DND-41 (cell line): ENCODE measurements around the gene AP4M1.

ENCODE experiments used
- ATAC-seq: fragments of 200-7000 bp; cut with Tn5 transposase; 3 replicates; pipeline ENCODE4 v1.9.1; 2021; ENCODE audit warnings: low read depth; ENCODE audit not compliant: insufficient read depth
- DNase-seq: peaks from one replicate; pipeline ENCODE4 v3.0.0-alpha.2; 2020
- H2AFZ ChIP-seq: 2 replicates; pipeline ENCODE4 v1.6.0; 2012; ENCODE audit warnings: low read depth, low read length
- H3K27ac ChIP-seq: 2 replicates; pipeline ENCODE4 v1.5.1; 2012; ENCODE audit warnings: low read length, inconsistent platforms
- H3K27me3 ChIP-seq: fragments of 200-600 bp; sonication (generic); 2 replicates; pipeline ENCODE4 v1.6.0; 2012; ENCODE audit warnings: low read length, mild to moderate bottlenecking, inconsistent platforms; ENCODE audit not compliant: insufficient read depth, poor library complexity
- H3K36me3 ChIP-seq: 2 replicates; pipeline ENCODE4 v1.5.1; 2012; ENCODE audit warnings: low read length, inconsistent platforms; ENCODE audit not compliant: insufficient read depth
- H3K4me1 ChIP-seq: 2 replicates; pipeline ENCODE4 v1.5.1; 2012; ENCODE audit warnings: mild to moderate bottlenecking, low read length; ENCODE audit not compliant: insufficient read depth
- H3K4me2 ChIP-seq: 2 replicates; pipeline ENCODE4 v1.6.0; 2012; ENCODE audit warnings: mild to moderate bottlenecking, moderate library complexity, low read length, inconsistent platforms; ENCODE audit not compliant: insufficient read depth
- H3K4me3 ChIP-seq, 2 experiments: fragments of 200-600 bp in 1 of 2; shearing (Covaris generic) in 1 of 2; 2 replicates each; pipeline ENCODE4 v1.5.1; 2012 to 2016; ENCODE audit warnings: inconsistent platforms in 2 of 2, low read length in 2 of 2, mild to moderate bottlenecking in 2 of 2, low read depth in 1 of 2, moderate library complexity in 1 of 2
- H3K79me2 ChIP-seq: 2 replicates; pipeline ENCODE4 v1.6.0; 2012; ENCODE audit warnings: low read length, inconsistent platforms; ENCODE audit not compliant: insufficient read depth
- H3K9ac ChIP-seq: 2 replicates; pipeline ENCODE4 v1.6.0; 2012; ENCODE audit warnings: low read depth, mild to moderate bottlenecking, inconsistent platforms, low read length, moderate library complexity
- H3K9me3 ChIP-seq: 2 replicates; pipeline ENCODE4 v1.5.1; 2012; ENCODE audit warnings: low read length, moderate library complexity, mild to moderate bottlenecking, inconsistent platforms; ENCODE audit not compliant: insufficient read depth, severe bottlenecking
- H4K20me1 ChIP-seq: 2 replicates; pipeline ENCODE4 v1.6.0; 2012; ENCODE audit warnings: low read length; ENCODE audit not compliant: insufficient read depth
- EZH2 ChIP-seq: IDR thresholded peaks from 3 replicates; pipeline ENCODE4 v1.6.1; 2012; ENCODE audit warnings: borderline replicate concordance, low read depth, mild to moderate bottlenecking, moderate library complexity, low read length, inconsistent platforms; ENCODE audit not compliant: severe bottlenecking
- TF ChIP-seq, protein P1 (sequence below): IDR thresholded peaks from 2 replicates; pipeline ENCODE4 v1.5.1; 2012; ENCODE audit warnings: borderline replicate concordance, low read length, moderate library complexity, mild to moderate bottlenecking; ENCODE audit not compliant: poor library complexity, severe bottlenecking; ENCODE audit errors: extremely low read depth

Gene AP4M1

GRCh38 chr7:100132126-100132525 is 30.7 kb downstream of the AP4M1 start:
- H3K9ac ChIP-seq: no peak overlapping the region
- H3K4me1 ChIP-seq: peaks cover 26% of the 10 kb centered on the region
- no peak overlapping the region for H2AFZ ChIP-seq
- no peaks in the 10 kb centered on the region for H3K27me3 ChIP-seq
- H3K4me2 ChIP-seq: no peak overlapping the region
- no peak overlapping the region for H3K4me3 ChIP-seq
- peaks cover 2% of the 10 kb centered on the region; the same call in 1 of the 2 replicates for H3K79me2 ChIP-seq
- no peak overlapping the region for H3K27ac ChIP-seq
- no peaks in the 10 kb centered on the region for H4K20me1 ChIP-seq
- TF ChIP-seq, protein P1, sequence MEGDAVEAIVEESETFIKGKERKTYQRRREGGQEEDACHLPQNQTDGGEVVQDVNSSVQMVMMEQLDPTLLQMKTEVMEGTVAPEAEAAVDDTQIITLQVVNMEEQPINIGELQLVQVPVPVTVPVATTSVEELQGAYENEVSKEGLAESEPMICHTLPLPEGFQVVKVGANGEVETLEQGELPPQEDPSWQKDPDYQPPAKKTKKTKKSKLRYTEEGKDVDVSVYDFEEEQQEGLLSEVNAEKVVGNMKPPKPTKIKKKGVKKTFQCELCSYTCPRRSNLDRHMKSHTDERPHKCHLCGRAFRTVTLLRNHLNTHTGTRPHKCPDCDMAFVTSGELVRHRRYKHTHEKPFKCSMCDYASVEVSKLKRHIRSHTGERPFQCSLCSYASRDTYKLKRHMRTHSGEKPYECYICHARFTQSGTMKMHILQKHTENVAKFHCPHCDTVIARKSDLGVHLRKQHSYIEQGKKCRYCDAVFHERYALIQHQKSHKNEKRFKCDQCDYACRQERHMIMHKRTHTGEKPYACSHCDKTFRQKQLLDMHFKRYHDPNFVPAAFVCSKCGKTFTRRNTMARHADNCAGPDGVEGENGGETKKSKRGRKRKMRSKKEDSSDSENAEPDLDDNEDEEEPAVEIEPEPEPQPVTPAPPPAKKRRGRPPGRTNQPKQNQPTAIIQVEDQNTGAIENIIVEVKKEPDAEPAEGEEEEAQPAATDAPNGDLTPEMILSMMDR: no peak
- TF ChIP-seq EZH2: no peak
- H3K36me3 ChIP-seq: no peaks in the 10 kb centered on the region
- DNase-seq (no peak), ATAC-seq (no peak)
- H3K9me3 ChIP-seq: no peaks in the 10 kb centered on the region

GRCh38 chr7:100132697-100133151 is 31.3 kb downstream of the AP4M1 start:
- no peaks in the 10 kb centered on the region; the same call in 1 of the 2 replicates for H3K79me2 ChIP-seq
- ATAC-seq (peak; percentile 81), DNase-seq (peak; percentile 76)
- no peaks in the 10 kb centered on the region for H3K27me3 ChIP-seq
- no peak overlapping the region for H3K9ac ChIP-seq
- no peak overlapping the region for H2AFZ ChIP-seq
- TF ChIP-seq, protein P1: peak; percentile 94
- no peak for TF ChIP-seq EZH2
- H3K4me3 ChIP-seq: no peak overlapping the region
- H3K4me1 ChIP-seq: peaks cover 23% of the 10 kb centered on the region
- no peaks in the 10 kb centered on the region for H3K36me3 ChIP-seq
- no peaks in the 10 kb centered on the region for H4K20me1 ChIP-seq
- no peak overlapping the region for H3K4me2 ChIP-seq
- H3K27ac ChIP-seq: no peak overlapping the region
- no peaks in the 10 kb centered on the region for H3K9me3 ChIP-seq

GRCh38 chr7:100137851-100138760 is 36.7 kb downstream of the AP4M1 start:
- Histone ChIP-seq H3K79me2 (no peaks in the 10 kb centered on the region), H3K4me2 (no peak overlapping the region), H3K27me3 (no peaks in the 10 kb centered on the region), H4K20me1 (no peaks in the 10 kb centered on the region), H3K4me3 (no peak overlapping the region), H3K27ac (no peak overlapping the region), H3K9me3 (no peaks in the 10 kb centered on the region), H3K9ac (no peak overlapping the region), H2AFZ (no peak overlapping the region), H3K36me3 (no peaks in the 10 kb centered on the region), H3K4me1 (no peaks in the 10 kb centered on the region)
- DNase-seq (no peak), ATAC-seq (no peak)
- no peak for TF ChIP-seq EZH2
- TF ChIP-seq, protein P1: no peak
